GM06990 (cell line): ENCODE data around the gene UBQLNL.

Experiments used
- DNase-seq: peaks from one replicate; pipeline ENCODE4 v3.0.0-alpha.2; 2011; ENCODE audit not compliant: insufficient read length; ENCODE audit errors: extremely low read depth
- H3K27me3 ChIP-seq: replicated peaks from 2 replicates; pipeline ENCODE4 v1.6.0; 2011; ENCODE audit warnings: low read length; ENCODE audit not compliant: control insufficient read depth, insufficient read depth
- H3K36me3 ChIP-seq: 2 replicates; pipeline ENCODE4 v1.5.1; 2011; ENCODE audit warnings: low read length; ENCODE audit not compliant: control insufficient read depth, insufficient read depth
- H3K4me3 ChIP-seq: replicated peaks from 2 replicates; pipeline ENCODE4 v1.5.1; 2011; ENCODE audit warnings: low read depth, mild to moderate bottlenecking, control low read depth, low read length
- TF ChIP-seq, protein P1 (sequence below): IDR thresholded peaks from 2 replicates; pipeline ENCODE4 v1.5.1; 2011; ENCODE audit warnings: low read length, control low read depth, mild to moderate bottlenecking, inconsistent platforms; ENCODE audit not compliant: insufficient read depth, poor library complexity, severe bottlenecking

Gene UBQLNL

DNA sequence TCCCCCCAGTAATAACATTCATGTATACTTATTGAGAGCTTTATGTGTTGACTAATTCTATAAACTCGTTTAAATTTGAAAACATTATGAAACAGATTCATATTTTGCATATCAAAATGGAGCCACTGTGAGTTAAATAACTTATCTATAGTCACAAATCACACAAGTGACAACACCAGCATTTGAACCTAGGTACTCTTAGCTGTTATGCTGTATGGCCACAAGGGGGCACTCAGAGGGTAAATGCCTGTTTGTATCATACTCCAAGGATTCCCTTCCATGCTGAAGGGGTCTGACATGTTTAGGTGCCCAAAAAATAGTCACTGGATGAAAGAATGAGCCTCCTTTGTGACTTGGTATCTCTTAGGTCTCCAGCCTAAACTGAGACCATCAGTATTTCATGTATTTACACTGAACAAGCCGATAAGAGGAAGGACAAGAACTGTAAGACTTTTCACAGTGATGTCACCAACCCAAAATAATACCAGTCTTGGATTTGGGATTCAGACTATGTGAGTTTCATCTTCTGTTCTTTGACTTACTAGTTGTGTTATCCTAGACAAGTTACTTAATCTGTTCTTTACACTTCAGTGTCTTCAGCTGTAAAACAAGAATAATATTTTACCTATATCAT lies 40.2 kb downstream of the UBQLNL start:
- peak; percentile 3 for DNase-seq
- H3K27me3 ChIP-seq: no peaks in the 10 kb centered on the region

GRCh38 chr11:5473921-5474320 lies 42.6 kb downstream of the UBQLNL start:
- no peaks in the 10 kb centered on the region for H3K36me3 ChIP-seq
- TF ChIP-seq, protein P1, sequence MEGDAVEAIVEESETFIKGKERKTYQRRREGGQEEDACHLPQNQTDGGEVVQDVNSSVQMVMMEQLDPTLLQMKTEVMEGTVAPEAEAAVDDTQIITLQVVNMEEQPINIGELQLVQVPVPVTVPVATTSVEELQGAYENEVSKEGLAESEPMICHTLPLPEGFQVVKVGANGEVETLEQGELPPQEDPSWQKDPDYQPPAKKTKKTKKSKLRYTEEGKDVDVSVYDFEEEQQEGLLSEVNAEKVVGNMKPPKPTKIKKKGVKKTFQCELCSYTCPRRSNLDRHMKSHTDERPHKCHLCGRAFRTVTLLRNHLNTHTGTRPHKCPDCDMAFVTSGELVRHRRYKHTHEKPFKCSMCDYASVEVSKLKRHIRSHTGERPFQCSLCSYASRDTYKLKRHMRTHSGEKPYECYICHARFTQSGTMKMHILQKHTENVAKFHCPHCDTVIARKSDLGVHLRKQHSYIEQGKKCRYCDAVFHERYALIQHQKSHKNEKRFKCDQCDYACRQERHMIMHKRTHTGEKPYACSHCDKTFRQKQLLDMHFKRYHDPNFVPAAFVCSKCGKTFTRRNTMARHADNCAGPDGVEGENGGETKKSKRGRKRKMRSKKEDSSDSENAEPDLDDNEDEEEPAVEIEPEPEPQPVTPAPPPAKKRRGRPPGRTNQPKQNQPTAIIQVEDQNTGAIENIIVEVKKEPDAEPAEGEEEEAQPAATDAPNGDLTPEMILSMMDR: no peak
- H3K27me3 ChIP-seq: no peaks in the 10 kb centered on the region
- no peak overlapping the region for H3K4me3 ChIP-seq
- DNase-seq: no peak

More for the DNA sequence above, 40.2 kb downstream of the UBQLNL start:
- TF ChIP-seq, protein P1: peak; percentile 76
- Histone ChIP-seq H3K4me3 (no peak overlapping the region), H3K36me3 (no peaks in the 10 kb centered on the region)

- TF ChIP-seq, protein P1: no peak
- DNase-seq: no peak
- H3K27me3 ChIP-seq: no peaks in the 10 kb centered on the region; the same call in 1 of the 2 replicates
- H3K4me3 ChIP-seq: no peak overlapping the region
- H3K36me3 ChIP-seq: no peaks in the 10 kb centered on the region
Observed at GRCh38 chr11:5467527-5467926, 49.0 kb downstream of the UBQLNL start.
